GM10847 (cell line): Measurements from ENCODE around the gene PLCB3.

Source experiments
- POLR2A ChIP-seq: IDR thresholded peaks from 2 replicates; pipeline ENCODE4 v1.6.1; 2011; ENCODE audit not compliant: insufficient read length; ENCODE audit errors: extremely low read depth

The PLCB3 gene

DNA sequence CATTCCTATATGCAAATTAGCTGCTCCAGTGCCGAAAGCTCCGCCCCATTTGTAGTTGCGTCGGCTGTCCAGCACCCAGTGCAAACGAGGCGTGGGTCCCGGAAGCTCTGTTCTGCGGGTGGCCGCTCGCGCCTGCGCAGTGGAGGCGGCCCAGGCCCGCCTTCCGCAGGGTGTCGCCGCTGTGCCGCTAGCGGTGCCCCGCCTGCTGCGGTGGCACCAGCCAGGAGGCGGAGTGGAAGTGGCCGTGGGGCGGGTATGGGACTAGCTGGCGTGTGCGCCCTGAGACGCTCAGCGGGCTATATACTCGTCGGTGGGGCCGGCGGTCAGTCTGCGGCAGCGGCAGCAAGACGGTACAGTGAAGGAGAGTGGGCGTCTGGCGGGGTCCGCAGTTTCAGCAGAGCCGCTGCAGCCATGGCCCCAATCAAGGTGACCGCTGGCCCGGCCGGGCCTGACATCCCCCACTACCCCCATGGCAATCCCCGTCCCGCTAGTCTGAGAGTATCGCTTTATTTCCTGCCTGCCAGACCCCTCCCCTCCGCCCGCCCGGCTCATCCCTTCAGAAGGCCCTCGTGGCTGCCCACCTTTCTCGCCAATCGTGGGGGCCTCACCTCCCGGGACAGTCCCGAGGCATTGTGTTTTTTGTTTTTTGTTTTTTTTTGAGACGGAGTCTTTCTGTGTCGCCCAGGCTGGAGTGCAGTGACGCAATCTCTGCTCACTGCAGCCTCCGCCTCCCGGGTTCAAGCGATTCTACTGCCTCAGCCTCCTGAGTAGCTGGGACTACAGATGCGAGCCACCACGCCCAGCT lies 66.8 kb downstream of the PLCB3 start, which contains the start of gene PRDX5:
Gene PRDX5, plus strand, starts transcription at position 161 of the 805 bp plus-strand sequence. Its CDS starts 95 bp downstream, at position 256.
- peak; percentile 76 for TF ChIP-seq POLR2A
